SK-N-MC (cell line): ENCODE measurements around the gene XPO6.

Experiments used
- EZH2 ChIP-seq: fragments of 200-600 bp; sonication (generic); IDR thresholded peaks from one replicate; pipeline ENCODE4 v1.6.1; 2017; ENCODE audit warnings: antibody characterized with exemption
- FOXP2 ChIP-seq: optimal IDR thresholded peaks from 2 replicates; pipeline ENCODE3; 2011; ENCODE audit warnings: mild to moderate bottlenecking, moderate library complexity; ENCODE audit not compliant: insufficient read depth; ENCODE audit errors: extremely low read length, control extremely low read depth
- POLR2AphosphoS5 ChIP-seq: IDR thresholded peaks from 2 replicates; pipeline ENCODE4 v1.6.1; 2012; ENCODE audit warnings: mild to moderate bottlenecking, low read depth, low read length, borderline replicate concordance

DNA sequence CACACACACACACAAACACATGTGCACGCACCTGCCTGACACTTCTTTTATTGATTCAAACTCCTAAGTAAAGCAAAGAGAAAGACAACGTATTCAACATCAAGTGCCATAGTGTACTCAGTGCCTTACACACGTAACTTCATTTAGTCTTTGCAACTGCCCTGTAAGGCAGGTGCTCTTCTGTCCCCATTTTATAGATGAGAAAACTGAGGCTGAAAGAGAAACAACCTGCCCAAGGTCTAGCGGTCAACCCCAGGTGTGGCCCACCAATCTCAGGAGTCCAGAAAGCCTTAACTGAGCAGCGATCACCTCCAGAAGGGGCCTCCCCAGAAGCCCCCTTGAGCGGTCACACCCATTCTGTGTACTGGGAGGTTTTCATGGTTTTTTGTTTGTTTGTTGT is 137.9 kb downstream of the XPO6 start:
- TF ChIP-seq EZH2 (no peak), POLR2AphosphoS5 (no peak), FOXP2 (no peak)
